GM12892 (cell line): Measurements from ENCODE around the gene SEMA6B.
"Not testable (repeated sequence)": the region's sequence is repeated elsewhere in the genome, so short reads cannot be mapped to it uniquely, and the experiment has no call there.

Experiments used
- DNase-seq: peaks from one replicate; pipeline ENCODE4 v3.0.0; 2011; ENCODE audit not compliant: insufficient read length
- FAIRE-seq: peaks from 2 replicates; lab custom pipeline; 2011; peaks lifted over from hg19 to GRCh38; lab: Jason Lieb, UNC
- POLR2A ChIP-seq: IDR thresholded peaks from 2 replicates; pipeline ENCODE4 v1.6.1; 2011; ENCODE audit warnings: low read depth, low read length, control low read depth
- POLR2AphosphoS5 ChIP-seq: IDR thresholded peaks from 2 replicates; pipeline ENCODE4 v1.6.1; 2011; ENCODE audit warnings: low read depth, low read length, control low read depth
- TAF1 ChIP-seq: IDR thresholded peaks from 2 replicates; pipeline ENCODE4 v1.6.1; 2011; ENCODE audit warnings: low read depth, mild to moderate bottlenecking, control low read depth, low read length, borderline replicate concordance

SEMA6B gene

GRCh38 chr19:4548238-4548584, 11.3 kb downstream of the SEMA6B start:
- no peak for DNase-seq
- FAIRE-seq, result no peak
- no peak for TF ChIP-seq POLR2AphosphoS5

- no peak for FAIRE-seq
- TF ChIP-seq TAF1 (no peak), POLR2AphosphoS5 (no peak), POLR2A (no peak)
- DNase-seq, result no peak
Measured at GRCh38 chr19:4547303-4548237, 11.9 kb downstream of the SEMA6B start.

DNA sequence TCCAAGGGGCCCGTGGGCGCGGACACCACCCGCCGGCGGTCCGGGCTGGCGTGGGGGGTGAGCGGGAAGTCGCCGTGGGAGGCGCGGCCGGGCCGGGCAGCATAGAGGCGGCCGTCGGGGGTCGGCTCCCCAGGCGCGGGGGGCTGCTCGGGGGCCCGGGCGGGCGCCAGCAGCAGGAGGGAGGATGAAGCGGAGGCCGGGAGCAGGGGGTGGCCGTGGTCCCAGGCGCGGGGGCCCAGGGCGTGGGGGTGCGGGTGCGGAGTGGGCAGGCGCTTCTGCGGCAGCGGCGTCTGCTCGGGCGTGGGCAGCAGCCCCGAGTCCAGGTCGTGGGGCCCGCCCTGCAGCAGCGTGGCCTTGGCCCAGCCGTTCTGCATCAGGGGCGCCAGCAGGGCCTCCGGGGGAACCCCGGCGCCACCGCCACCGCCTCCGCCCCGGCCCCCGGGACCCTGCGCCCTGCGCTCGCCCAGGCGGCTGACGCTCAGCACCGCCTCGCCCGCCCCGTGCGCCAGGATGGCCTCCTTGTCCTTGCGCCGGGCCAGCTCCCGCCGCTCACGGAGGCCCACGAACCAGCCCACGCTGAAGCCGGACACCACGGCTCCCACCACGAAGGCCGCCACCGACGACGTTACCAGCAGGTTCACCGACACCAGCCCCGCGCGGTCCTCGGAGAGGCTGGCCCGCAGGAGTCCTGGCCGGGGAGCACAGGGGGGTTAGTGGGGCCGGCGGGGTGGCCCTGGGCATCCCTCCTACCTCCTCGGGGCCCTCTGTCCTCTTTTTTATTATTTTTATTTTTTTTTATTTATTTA, 15.4 kb downstream of the SEMA6B start:
- FAIRE-seq (no peak), DNase-seq (no peak)
- TF ChIP-seq TAF1, result no peak
- TF ChIP-seq POLR2AphosphoS5, result no peak
- no peak for TF ChIP-seq POLR2A

DNA sequence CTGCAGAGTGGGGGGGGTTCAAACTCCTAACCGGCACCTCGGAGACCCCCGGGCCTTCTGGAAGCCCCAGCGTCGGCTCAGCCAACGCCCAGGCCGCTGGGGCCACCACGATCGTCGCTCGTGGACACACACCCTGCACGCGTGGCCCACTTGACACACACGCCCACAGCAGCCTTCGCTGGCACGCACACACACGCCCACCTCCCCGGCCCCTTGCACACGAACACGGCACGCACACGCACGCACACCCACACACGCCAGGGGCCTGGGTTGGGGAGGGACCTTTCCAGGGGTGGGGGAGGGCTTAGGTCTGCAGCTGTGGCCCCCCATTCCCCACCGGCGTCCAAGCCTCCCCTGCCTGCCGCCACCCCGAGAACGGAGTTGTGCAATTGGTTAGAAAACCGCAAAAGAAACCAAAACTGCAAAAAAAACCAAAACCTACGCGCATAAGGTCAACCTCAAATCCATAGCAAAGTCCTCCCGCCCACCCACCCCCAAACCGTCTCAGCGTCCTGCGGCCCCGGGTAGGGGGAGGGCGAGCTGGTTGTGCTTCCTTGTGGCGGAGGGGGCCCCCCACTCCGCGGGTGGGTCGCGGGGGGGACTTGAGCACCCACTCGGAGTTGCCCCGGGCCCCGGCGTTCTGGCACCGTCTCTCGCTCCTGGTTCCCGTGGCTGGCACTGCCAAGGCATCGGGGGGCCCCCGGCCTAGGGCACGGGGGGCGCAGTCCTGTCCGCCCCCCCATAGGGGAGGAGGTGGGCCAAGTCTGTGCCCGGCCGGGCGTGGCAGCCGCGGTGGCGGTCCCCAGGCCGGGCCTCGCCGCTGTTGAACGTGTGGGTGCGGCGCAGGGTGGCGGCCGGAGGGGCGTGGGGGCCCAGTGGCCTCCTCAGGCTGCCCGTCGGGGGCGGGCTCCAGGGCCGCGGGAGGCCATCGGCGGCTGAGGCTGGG, 16.3 kb downstream of the SEMA6B start:
- DNase-seq, result no peak
- no peak for FAIRE-seq
- TF ChIP-seq POLR2AphosphoS5 (no peak), TAF1 (no peak), POLR2A (no peak)

DNA sequence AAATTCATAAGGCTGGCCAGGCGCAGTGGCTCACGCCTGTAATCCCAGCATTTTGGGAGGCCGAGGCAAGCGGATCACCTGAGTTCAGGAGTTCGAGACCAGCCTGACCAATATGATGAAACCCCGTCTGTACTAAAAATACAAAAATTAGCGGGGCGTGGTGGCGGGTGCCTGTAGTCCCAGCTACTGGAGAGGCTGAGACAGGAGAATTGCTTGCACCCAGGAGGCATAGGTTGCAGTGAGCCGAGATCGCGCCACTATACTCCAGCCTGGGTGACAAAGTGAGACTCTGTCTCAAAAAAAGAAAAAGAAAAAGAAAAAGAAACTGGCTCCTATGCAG, 17.7 kb downstream of the SEMA6B start:
- not testable (repeated sequence) for DNase-seq, FAIRE-seq

GRCh38 chr19:4541114-4541805, 18.2 kb downstream of the SEMA6B start:
- FAIRE-seq, result no peak

DNA sequence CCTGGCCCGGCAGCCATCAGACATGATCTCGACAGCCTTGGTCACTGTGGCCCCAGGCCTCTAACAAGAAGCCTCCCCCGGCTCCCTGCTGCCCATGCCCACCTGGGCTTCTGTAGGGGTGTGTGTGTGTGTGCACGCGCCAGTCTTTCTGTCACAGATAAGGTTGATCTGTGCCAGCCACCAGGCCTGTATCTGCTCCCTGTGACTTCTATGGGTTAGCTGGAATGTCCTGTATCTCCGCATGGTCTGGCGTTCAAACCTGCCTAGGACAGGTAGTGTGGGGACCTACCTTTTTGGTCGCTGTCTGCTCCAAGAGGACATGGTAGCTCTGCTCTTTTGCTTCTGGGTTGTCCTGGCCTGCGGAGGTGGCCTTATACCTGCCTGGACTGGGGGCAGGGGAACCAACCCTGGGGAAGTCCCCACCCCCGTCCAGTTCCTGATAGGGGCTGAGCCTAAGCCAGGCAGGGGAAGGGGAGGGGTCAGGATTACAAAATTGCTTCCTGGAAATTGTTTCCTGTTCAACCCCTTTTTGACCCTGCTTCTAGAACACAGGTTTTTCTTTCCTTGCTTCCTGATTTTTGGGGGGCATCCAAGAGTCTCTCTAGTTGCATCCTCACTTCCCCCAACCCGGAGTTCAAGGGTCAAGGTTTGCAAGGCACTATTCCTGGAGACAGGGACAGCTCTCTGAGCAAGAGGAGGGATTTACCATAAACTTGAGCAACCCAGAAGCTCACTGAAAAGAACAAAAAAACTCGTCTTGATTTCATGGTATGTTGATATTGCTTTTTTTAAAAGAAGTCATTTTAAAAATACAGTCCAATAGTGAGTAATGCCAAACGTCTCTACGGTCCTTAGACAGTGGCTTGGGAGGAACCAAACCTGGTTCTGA, 19.5 kb downstream of the SEMA6B start, which contains the start of gene LRG1:
LRG1 (minus strand) TSS at position 344 of the 889 bp plus-strand sequence; CDS start at position 321, 23 bp downstream.
- FAIRE-seq, result peak; percentile 95

More at GRCh38 chr19:4541114-4541805, 18.2 kb downstream of the SEMA6B start:
- no peak for DNase-seq
- TF ChIP-seq POLR2AphosphoS5 (no peak), POLR2A (no peak)

DNA sequence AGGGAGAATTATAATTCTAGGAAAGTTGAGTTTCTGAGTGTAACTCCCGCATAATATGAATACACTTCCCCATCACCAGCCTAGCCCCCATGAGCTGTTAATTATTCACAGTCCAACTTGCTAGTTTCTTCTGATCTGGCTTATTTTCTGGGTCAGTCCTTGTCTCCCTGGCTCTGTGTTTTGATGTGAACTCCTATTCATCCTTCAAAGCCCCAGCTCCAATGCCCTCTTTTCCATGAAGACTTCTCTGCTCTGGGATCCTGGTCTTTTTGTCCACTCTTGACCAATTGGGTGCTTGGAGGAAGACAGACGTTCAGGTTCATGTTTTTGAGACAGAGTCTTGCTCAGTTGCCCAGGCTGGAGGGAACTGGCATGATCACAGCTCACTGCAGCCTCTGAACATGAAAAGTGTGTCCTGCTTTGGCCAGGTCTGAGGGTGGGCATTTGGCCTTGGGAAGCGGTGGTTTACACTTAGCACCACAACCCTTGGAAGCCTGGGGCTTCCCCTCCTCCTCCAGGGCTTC, 20.3 kb downstream of the SEMA6B start:
- no peak for TF ChIP-seq POLR2A
- no peak for TF ChIP-seq TAF1
- TF ChIP-seq POLR2AphosphoS5, result no peak; the same call in 1 of the 2 replicates
- FAIRE-seq (no peak), DNase-seq (no peak)

More for the DNA sequence above, 19.5 kb downstream of the SEMA6B start, which contains the start of gene LRG1:
- TF ChIP-seq POLR2AphosphoS5 (peak; percentile 68), TAF1 (no peak), POLR2A (peak; percentile 60; the same call in 1 of the 2 replicates)
- DNase-seq, result no peak

- no peak for TF ChIP-seq POLR2A
- TF ChIP-seq POLR2AphosphoS5, result no peak
- TF ChIP-seq TAF1, result no peak
- DNase-seq (no peak), FAIRE-seq (no peak)
Measured at GRCh38 chr19:4538601-4538954, 20.9 kb downstream of the SEMA6B start.

DNA sequence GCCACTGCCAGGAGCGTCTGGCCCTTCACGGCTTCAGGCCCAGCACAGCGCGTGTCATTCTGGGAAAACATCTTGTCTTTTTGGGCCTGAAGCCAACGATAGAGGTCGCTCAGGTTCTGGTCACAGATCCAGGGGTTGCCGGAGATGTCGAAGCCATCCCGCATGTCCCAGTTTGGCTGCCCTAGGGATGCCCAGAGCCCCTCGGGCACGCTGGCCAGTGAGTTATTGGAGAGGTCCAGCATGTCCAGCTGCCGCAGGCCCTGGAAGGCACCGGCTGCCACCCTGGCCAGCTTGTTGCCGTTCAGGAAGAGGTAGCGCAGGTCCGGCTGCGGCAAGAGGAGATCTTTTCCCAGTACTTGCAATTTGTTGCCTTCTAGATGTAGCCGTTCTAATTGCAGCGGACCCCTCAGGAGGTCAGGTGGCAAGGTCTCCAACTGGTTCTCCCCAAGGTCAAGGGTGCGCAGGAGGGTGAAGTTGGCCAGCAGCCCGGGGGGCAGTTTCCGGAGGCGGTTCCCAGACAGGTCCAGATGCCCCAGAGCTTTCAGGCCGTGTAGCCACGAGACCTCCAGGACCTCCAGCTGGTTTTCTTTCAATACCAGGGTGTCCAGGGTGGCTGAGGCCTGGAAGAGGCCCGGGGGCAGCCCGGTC, 21.4 kb downstream of the SEMA6B start:
- FAIRE-seq, result no peak
- TF ChIP-seq POLR2AphosphoS5 (no peak), TAF1 (no peak)
- DNase-seq, result no peak
